ENCODE results near the gene CALD1.

GRCh38 chr7:134750083-134751062, 29.1 kb upstream of the CALD1 start:
- peak in 2 of 3 donors; percentile 38 for TF ChIP-seq CTCF (IDR thresholded peaks at IDR 0.05)
- TF ChIP-seq POLR2A (IDR thresholded peaks at IDR 0.05) = no peak
